ENCODE results near the gene CPOX. TPM values are rescaled to one million over a fixed set of nuclear protein-coding genes. Genes with fewer than 3 reads are reported as not detected.

Gene CPOX
- total RNA-seq, 2 experiments from 2014 or later: 71.6 to 88.5 TPM

DNA sequence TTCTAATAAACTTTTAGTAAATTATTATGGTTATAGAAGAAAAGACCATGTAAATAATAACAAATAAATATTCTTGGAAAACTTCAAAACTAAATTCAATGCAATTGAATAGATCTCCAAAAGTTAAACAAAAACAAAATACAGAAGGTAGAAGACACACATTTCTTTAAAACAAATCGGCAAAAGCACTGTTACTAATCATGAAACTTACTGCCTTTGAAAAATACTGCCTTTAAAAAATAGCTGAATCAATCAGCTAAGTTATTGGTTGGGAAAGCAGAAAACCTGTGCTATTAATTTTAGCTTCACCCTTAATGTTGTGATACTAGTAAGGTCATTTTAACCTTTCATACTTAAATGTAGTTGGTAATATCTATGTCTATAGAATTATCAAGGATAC is 58.7 kb downstream of the CPOX start:
- peak overlapping the region; percentile 81 for H3K27ac Mint-ChIP-seq
- H3K4me3 Mint-ChIP-seq: peak overlapping the region; percentile 70
- no peaks in the 10 kb centered on the region for H3K27me3 Mint-ChIP-seq
- no peaks in the 10 kb centered on the region for H3K9me3 Mint-ChIP-seq (ENCODE audit: low read depth)
- DNase-seq (no peak), ATAC-seq (no peak)
- peaks cover 63% of the 10 kb centered on the region for H3K4me1 Mint-ChIP-seq
- H3K36me3 Mint-ChIP-seq: peaks cover 66% of the 10 kb centered on the region
- CTCF ChIA-PET: interaction anchor here (1.5 kb wide), 1 partner anchor 12 kb away, joined by 4 read pairs; no protein-coding TSS in a partner anchor

DNA sequence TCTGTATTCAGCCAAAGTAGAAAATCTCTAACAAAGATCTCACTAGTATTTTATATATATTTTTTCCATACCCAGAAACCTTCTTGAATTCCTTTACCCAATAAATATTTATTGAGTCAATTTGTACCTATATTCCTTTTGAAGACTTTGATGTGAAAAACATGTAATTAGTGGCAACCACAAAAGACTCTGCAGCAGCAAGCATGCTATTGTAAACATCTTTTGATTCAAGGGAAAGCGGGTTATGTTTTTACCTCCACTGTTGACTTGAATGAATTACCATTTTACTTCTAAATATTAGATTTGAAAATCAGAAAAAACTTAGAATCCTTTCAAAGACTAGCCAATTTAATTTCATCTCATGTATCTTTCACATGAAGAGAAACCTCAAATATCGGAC is 59.2 kb downstream of the CPOX start:
- no peaks in the 10 kb centered on the region for H3K27me3 Mint-ChIP-seq
- no peak for DNase-seq
- CTCF ChIA-PET: interaction anchor here (1.5 kb wide), 1 partner anchor 12 kb away, joined by 4 read pairs; no protein-coding TSS in a partner anchor
- peaks cover 62% of the 10 kb centered on the region for H3K4me1 Mint-ChIP-seq
- no peak for ATAC-seq
- H3K27ac Mint-ChIP-seq: peak overlapping the region; percentile 88
- H3K36me3 Mint-ChIP-seq: peaks cover 67% of the 10 kb centered on the region
- H3K9me3 Mint-ChIP-seq (ENCODE audit: low read depth): no peaks in the 10 kb centered on the region
- H3K4me3 Mint-ChIP-seq: peak overlapping the region; percentile 84

DNA sequence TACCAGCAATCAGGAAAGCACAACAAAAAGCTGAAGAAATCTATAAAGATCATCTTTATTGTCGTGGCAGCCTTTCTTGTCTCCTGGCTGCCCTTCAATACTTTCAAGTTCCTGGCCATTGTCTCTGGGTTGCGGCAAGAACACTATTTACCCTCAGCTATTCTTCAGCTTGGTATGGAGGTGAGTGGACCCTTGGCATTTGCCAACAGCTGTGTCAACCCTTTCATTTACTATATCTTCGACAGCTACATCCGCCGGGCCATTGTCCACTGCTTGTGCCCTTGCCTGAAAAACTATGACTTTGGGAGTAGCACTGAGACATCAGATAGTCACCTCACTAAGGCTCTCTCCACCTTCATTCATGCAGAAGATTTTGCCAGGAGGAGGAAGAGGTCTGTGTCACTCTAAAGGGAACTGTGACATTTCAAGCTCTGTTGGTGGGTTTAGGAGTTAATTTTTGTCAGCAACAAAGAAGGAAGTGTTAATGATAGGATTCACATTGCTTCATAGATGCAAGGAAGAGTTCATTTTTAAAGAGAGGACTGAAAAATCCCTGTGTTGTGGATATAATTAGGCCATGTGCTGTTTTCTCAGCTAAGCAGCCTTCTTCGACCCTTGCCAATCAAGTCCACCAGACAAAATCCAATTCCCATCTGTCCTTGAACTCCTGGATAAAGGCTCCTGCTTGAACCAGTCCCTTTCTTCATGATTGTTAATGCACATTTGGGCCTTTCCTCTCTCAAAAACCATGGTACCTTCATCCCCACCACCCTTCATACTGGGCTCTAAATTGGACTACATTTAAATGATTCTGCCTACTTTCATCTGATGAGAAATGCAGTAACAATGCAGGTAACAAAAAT is 60.5 kb downstream of the CPOX start:
- DNase-seq: no peak
- CTCF ChIA-PET: interaction anchor here (1.0 to 2.2 kb wide), 7 partner anchors 10 to 41 kb away, joined by 3 to 9 read pairs (median 5); partner anchors contain the start of gene CLDND1
- H3K36me3 Mint-ChIP-seq: peaks cover 69% of the 10 kb centered on the region
- H3K4me1 Mint-ChIP-seq: peaks cover 63% of the 10 kb centered on the region
- peak; percentile 11 for ATAC-seq
- H3K27me3 Mint-ChIP-seq: no peaks in the 10 kb centered on the region
- H3K9me3 Mint-ChIP-seq (ENCODE audit: low read depth): no peaks in the 10 kb centered on the region
- peak overlapping the region; percentile 88 for H3K27ac Mint-ChIP-seq
- peak overlapping the region; percentile 84 for H3K4me3 Mint-ChIP-seq

DNA sequence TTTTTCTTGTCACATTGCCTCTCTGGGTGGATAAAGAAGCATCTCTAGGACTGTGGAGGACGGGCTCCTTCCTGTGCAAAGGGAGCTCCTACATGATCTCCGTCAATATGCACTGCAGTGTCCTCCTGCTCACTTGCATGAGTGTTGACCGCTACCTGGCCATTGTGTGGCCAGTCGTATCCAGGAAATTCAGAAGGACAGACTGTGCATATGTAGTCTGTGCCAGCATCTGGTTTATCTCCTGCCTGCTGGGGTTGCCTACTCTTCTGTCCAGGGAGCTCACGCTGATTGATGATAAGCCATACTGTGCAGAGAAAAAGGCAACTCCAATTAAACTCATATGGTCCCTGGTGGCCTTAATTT is 61.2 kb downstream of the CPOX start:
- ATAC-seq: peak; percentile 7
- peak overlapping the region; percentile 88 for H3K27ac Mint-ChIP-seq
- H3K4me3 Mint-ChIP-seq: peak overlapping the region; percentile 84
- no peaks in the 10 kb centered on the region for H3K9me3 Mint-ChIP-seq (ENCODE audit: low read depth)
- H3K4me1 Mint-ChIP-seq: peaks cover 66% of the 10 kb centered on the region
- no peaks in the 10 kb centered on the region for H3K27me3 Mint-ChIP-seq
- DNase-seq: no peak
- H3K36me3 Mint-ChIP-seq: peaks cover 72% of the 10 kb centered on the region
- CTCF ChIA-PET: interaction anchor here (1.0 to 2.2 kb wide), 6 partner anchors 9 to 42 kb away, joined by 3 to 9 read pairs (median 6); partner anchors contain the start of gene CLDND1

DNA sequence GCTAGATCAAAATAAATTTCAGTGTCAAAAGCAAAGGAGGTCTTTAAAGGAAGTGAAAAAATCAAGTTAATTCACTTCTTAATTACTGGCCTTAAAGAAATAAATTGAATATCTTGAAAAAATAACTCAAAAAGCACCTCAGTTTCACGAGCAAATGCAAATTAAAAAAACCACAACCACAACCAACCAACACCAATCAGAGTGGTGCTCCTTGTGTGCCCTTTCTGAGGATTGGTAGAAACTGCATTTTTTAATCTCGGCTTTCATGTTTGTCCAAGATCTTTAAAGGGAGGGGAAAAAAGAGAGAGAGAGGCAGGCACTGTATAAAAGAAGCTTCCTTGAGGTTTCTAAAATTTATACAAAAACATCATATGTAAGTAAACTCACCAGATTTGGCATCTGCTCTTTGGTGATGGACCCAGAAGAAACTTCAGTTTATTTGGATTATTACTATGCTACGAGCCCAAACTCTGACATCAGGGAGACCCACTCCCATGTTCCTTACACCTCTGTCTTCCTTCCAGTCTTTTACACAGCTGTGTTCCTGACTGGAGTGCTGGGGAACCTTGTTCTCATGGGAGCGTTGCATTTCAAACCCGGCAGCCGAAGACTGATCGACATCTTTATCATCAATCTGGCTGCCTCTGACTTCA is 61.7 kb downstream of the CPOX start, which contains the start of gene GPR15:
GPR15 (plus strand) TSS at position 357 of the 653 bp plus-strand sequence; CDS start at position 413, 56 bp downstream.
- DNase-seq: no peak
- H3K27me3 Mint-ChIP-seq: no peaks in the 10 kb centered on the region
- ATAC-seq: peak; percentile 18
- no peaks in the 10 kb centered on the region for H3K9me3 Mint-ChIP-seq (ENCODE audit: low read depth)
- H3K27ac Mint-ChIP-seq: peak within 1 kb of the TSS; percentile 88
- H3K4me1 Mint-ChIP-seq: peaks cover 64% of the 10 kb centered on the region
- CTCF ChIA-PET: interaction anchor here (2.0 to 2.2 kb wide), 3 partner anchors 9 to 42 kb away, joined by 5 to 9 read pairs (median 5); partner anchors contain the start of gene CLDND1
- peaks cover 71% of the 10 kb centered on the region for H3K36me3 Mint-ChIP-seq
- H3K4me3 Mint-ChIP-seq: peak within 1 kb of the TSS; percentile 84

DNA sequence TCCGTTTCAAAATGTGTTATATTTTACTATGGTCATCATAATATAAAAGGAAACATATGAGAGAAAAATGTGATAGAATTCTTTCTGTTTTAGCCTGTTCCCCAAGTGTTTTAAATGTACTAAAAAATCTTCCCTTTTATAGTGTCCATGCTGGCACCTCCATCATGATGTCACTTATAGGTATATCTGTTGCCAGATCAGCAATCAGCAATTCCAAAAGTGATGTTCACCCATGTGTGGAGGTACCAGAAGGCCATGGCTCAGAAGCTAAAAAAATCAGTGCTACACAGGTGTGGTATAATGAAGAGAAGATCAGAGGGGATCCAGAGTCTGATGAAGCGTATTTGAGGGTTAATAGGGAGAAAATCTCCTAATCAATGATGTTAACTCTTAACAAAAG is 62.7 kb downstream of the CPOX start:
- CTCF ChIA-PET: interaction anchor here (1.2 to 1.6 kb wide), 3 partner anchors 10 to 50 kb away, joined by 3 to 6 read pairs (median 3); no protein-coding TSS in a partner anchor
- Mint-ChIP-seq H3K4me1 (peaks cover 64% of the 10 kb centered on the region), H3K36me3 (peaks cover 69% of the 10 kb centered on the region), H3K27me3 (no peaks in the 10 kb centered on the region), H3K27ac (peak overlapping the region; percentile 88), H3K9me3 (ENCODE audit: low read depth) (no peaks in the 10 kb centered on the region), H3K4me3 (peak overlapping the region; percentile 84)
- DNase-seq: no peak
- ATAC-seq: no peak

GRCh38 chr3:98529856-98530459 is 63.5 kb downstream of the CPOX start:
- Mint-ChIP-seq H3K27ac (peak overlapping the region; percentile 88), H3K36me3 (peaks cover 76% of the 10 kb centered on the region), H3K4me1 (peaks cover 72% of the 10 kb centered on the region), H3K4me3 (peak overlapping the region; percentile 84), H3K27me3 (no peaks in the 10 kb centered on the region), H3K9me3 (ENCODE audit: low read depth) (no peaks in the 10 kb centered on the region)
- ATAC-seq: no peak
- DNase-seq: no peak
- CTCF ChIA-PET: interaction anchor here (1.2 to 1.6 kb wide), 3 partner anchors 11 to 51 kb away, joined by 3 to 6 read pairs (median 3); no protein-coding TSS in a partner anchor

Other genes with a start within 250 kb of the CPOX start
- gene OR5K4, start 239.8 kb downstream of the CPOX start, total RNA-seq: not detected
- not detected for gene OR5K3, start 202.9 kb downstream of the CPOX start, total RNA-seq
- gene OR5K1, start 130.4 kb downstream of the CPOX start, total RNA-seq: not detected
- not detected for gene OR5K2, start 95.9 kb downstream of the CPOX start, total RNA-seq
- gene CLDND1, start 70.7 kb downstream of the CPOX start, total RNA-seq: 100 to 1,000 TPM; 514 to 528 TPM
- 100 to 1,000 TPM; 107 to 182 TPM for gene GPR15, start 61.6 kb downstream of the CPOX start, total RNA-seq
- gene ST3GAL6, start 169.7 kb upstream of the CPOX start, total RNA-seq: under 1 TPM in 1 of 2 experiments, not detected in 1; 0.12 TPM

Measured in activated CD8-positive, alpha-beta memory T cell treated with anti-CD3 and anti-CD28 coated beads, Interleukin-2, amount 10 ng/mL, durations not matched to agents 7 days and 5 days (primary cell).